ENCODE measurements around the gene MZT2B.
"Not testable (repeated sequence)": the region's sequence is repeated elsewhere in the genome, so short reads cannot be mapped to it uniquely, and the experiment has no call there.

DNA sequence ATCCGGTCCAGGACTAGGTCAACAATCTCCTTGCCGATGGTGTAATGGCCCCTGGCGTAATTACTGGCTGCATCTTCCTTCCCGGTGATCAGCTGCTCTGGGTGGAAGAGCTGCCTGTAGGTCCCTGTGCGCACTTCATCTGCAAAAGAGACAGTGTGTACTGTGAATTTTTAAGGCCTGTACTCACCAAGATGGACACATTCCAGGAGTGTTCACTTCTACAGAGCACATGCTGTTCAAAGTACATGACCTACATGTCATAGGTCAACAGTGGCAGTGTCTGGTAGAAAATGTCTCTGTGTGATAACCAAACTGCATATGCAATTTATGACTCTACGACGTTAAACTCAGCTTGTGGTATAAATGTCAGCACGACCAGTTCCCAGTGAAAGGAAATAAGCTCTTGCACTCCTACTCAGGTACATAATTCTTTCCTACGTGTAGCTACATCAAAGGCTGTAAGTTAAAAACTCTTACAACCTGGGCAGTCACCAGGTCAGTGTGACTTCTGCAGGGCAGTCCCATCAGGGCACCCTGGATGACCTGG, 13.1 kb downstream of the MZT2B start:
- TF ChIP-seq, protein P1, sequence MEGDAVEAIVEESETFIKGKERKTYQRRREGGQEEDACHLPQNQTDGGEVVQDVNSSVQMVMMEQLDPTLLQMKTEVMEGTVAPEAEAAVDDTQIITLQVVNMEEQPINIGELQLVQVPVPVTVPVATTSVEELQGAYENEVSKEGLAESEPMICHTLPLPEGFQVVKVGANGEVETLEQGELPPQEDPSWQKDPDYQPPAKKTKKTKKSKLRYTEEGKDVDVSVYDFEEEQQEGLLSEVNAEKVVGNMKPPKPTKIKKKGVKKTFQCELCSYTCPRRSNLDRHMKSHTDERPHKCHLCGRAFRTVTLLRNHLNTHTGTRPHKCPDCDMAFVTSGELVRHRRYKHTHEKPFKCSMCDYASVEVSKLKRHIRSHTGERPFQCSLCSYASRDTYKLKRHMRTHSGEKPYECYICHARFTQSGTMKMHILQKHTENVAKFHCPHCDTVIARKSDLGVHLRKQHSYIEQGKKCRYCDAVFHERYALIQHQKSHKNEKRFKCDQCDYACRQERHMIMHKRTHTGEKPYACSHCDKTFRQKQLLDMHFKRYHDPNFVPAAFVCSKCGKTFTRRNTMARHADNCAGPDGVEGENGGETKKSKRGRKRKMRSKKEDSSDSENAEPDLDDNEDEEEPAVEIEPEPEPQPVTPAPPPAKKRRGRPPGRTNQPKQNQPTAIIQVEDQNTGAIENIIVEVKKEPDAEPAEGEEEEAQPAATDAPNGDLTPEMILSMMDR (conservative IDR thresholded peaks at IDR 0.05; ENCODE audit: low read depth, low read length) = not testable (repeated sequence)
- TF ChIP-seq EZH2 (IDR thresholded peaks at IDR 0.05; ENCODE audit: borderline replicate concordance, low read depth, low read length, poor library complexity, severe bottlenecking) = not testable (repeated sequence)
